Measurements from ENCODE around the gene BBS10.

- TF ChIP-seq CTCF (IDR thresholded peaks at IDR 0.05) (no peak), POLR2A (IDR thresholded peaks at IDR 0.05) (no peak)
Measured at GRCh38 chr12:76310110-76310509, 38.1 kb downstream of the BBS10 start.

Measured in uterus (tissue), 2 donors.